Ovary (tissue), 9 donors: ENCODE results near the gene PEAK1. TPM values are rescaled to one million over a fixed set of nuclear protein-coding genes. Genes with fewer than 3 reads are reported as not detected.

Experiments used
- DNase-seq, 5 donors: peaks; one replicate each; pipeline ENCODE4 v3.0.0-alpha.2; 2019 to 2020
- H3K27ac ChIP-seq, 2 donors: fragments of 200-600 bp; one replicate each; pipeline versions ENCODE4 v1.5.1 to v1.8.0; 2019 to 2022
- H3K27me3 ChIP-seq: fragments of 200-600 bp; one replicate; pipeline ENCODE4 v1.8.0; 2022
- H3K36me3 ChIP-seq: fragments of 200-600 bp; sonication (generic); one replicate; pipeline ENCODE4 v1.5.1; 2019
- H3K4me1 ChIP-seq: one replicate; pipeline ENCODE4 v1.8.1; 2013; ENCODE audit warnings: mild to moderate bottlenecking, moderate library complexity; ENCODE audit not compliant: insufficient read depth
- H3K4me3 ChIP-seq: fragments of 200-600 bp; sonication (generic); one replicate; pipeline ENCODE4 v1.5.1; 2017
- H3K9me3 ChIP-seq, 2 donors: fragments of 200-600 bp in 1 of 2; sonication (generic) in 1 of 2; one replicate each; pipeline versions ENCODE4 v1.5.1 to v1.8.1; 2013 to 2019; ENCODE audit warnings: mild to moderate bottlenecking in 1 of 2, moderate library complexity in 1 of 2
- EP300 ChIP-seq: sonication (generic); formaldehyde crosslinking; IDR thresholded peaks from one replicate; pipeline ENCODE4 v1.6.1; 2017; ENCODE audit warnings: antibody characterized with exemption
- POLR2A ChIP-seq: fragments of 450-650 bp; IDR thresholded peaks from one replicate; pipeline ENCODE4 v1.6.1; 2017; ENCODE audit warnings: antibody characterized with exemption, mild to moderate bottlenecking, moderate library complexity
- WGBS, 3 donors: extraction: QIAGEN DNeasy Blood & Tissue Kit in 1 of 3; methylation state at CpG; one replicate each; pipeline versions ENCODE4 v1.1.5 to v1.1.7; 2013 to 2017; 5-methylcytosine and 5-hydroxymethylcytosine counted together
- intact Hi-C, 4 donors: fragments of 100-400 bp; cut with DNase I; formaldehyde crosslinking; loops; one replicate each; pipeline versions ENCODE4 v1.11.0 to v1.15.1; 2022 to 2023
- polyA plus RNA-seq, 2 donors: library from polyadenylated mRNA; stranded (reverse); fragments of 200-250 nt in 1 of 2; fragments of 350-450 nt in 1 of 2; fragmentation: Illumina TruSeq in 1 of 2; extraction: RNeasy Lipid Tissue Mini Kit (QIAGEN cat#74804) in 1 of 2; gene quantifications; one replicate each; pipeline ENCODE4 v1.2.3, GENCODE V29; 2013 to 2014
- total RNA-seq, 7 donors: library from RNA; depleted of rRNA in 2 of 7; stranded (reverse); fragments of >200 nt in 2 of 7; fragmentation: NEBNext Ultra II Directional in 3 of 7; extraction: Animal tissue kit (Norgen Biotek cat#: 25700) in 3 of 7; gene quantifications; one replicate each; pipeline versions ENCODE4 v1.1.0 to v1.2.4, GENCODE V29; 2016 to 2023
- TF ChIP-seq, protein P1 (sequence below), 3 donors: fragments of 450-650 bp in 2 of 3; fragments of 200-600 bp in 1 of 3; IDR thresholded peaks; one replicate each; pipeline versions ENCODE4 v1.5.1 to v1.8.0; 2016 to 2022; ENCODE audit warnings: antibody characterized with exemption in 3 of 3, mild to moderate bottlenecking in 1 of 3
- donor health status: DM: no; HTN: no; CAD: no; lungs with moderate emphysema.
- donor health status: DM: no; HTN: no; CAD: no.
- donor health status: Bipolar disorder and iron deficiency.
- donor health status: DM: yes; HTN: yes; CAD: no.
- donor health status: DM: no; HTN: no; CAD: no.
- donor health status: DM: yes; HTN: yes; CAD: no.

Gene PEAK1
- total and polyA plus RNA-seq, 9 donors, result 6.6 to 48.4 (median 41.4) TPM

DNA sequence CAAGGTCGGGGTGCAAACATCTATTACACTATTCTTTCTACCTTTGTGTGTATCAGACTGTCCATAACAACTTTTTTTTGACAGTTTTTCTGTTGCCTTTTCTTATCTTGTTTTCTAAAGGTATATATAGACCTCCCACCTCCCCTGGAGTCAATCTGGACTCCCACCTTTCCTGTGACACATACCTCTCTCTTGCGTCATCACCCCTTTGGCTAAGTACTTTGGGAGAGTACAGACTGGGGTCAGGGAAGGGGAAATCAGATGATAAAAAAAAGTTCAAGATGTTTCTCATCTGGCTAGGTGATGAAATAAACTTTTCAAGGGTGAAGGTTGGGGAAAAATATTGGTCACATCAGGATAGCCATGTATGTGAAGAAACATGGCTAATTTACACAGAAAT is 366.2 kb downstream of the PEAK1 start:
- intact Hi-C loops, result no loop called here
- WGBS, 3 donors, result 91 to 95% (median 94%) methylated on average over 2 of the region's 2 CpGs
- Histone ChIP-seq H3K9me3 (no peaks in the 10 kb centered on the region), H3K4me1 (peaks cover 3% of the 10 kb centered on the region), H3K27ac (no peak overlapping the region), H3K4me3 (no peak overlapping the region), H3K36me3 (no peaks in the 10 kb centered on the region), H3K27me3 (no peaks in the 10 kb centered on the region)
- TF ChIP-seq POLR2A, result no peak
- TF ChIP-seq, protein P1, sequence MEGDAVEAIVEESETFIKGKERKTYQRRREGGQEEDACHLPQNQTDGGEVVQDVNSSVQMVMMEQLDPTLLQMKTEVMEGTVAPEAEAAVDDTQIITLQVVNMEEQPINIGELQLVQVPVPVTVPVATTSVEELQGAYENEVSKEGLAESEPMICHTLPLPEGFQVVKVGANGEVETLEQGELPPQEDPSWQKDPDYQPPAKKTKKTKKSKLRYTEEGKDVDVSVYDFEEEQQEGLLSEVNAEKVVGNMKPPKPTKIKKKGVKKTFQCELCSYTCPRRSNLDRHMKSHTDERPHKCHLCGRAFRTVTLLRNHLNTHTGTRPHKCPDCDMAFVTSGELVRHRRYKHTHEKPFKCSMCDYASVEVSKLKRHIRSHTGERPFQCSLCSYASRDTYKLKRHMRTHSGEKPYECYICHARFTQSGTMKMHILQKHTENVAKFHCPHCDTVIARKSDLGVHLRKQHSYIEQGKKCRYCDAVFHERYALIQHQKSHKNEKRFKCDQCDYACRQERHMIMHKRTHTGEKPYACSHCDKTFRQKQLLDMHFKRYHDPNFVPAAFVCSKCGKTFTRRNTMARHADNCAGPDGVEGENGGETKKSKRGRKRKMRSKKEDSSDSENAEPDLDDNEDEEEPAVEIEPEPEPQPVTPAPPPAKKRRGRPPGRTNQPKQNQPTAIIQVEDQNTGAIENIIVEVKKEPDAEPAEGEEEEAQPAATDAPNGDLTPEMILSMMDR (IDR thresholded peaks at IDR 0.05), result no peak
- no peak for TF ChIP-seq EP300
- DNase-seq, result no peak

- no peak overlapping the region for H3K27ac ChIP-seq
- intact Hi-C loops, result no loop called here
- H3K4me3 ChIP-seq, result no peak overlapping the region
- TF ChIP-seq EP300, result no peak
- no peak for TF ChIP-seq POLR2A
- TF ChIP-seq, protein P1 (IDR thresholded peaks at IDR 0.05), result no peak
- H3K9me3 ChIP-seq, result no peaks in the 10 kb centered on the region
- 53 to 65% (median 64%) methylated on average over 2 of the region's 2 CpGs for WGBS, 3 donors
- H3K4me1 ChIP-seq, result peaks cover 3% of the 10 kb centered on the region
- DNase-seq, result no peak
- H3K27me3 ChIP-seq, result no peaks in the 10 kb centered on the region
- H3K36me3 ChIP-seq, result no peaks in the 10 kb centered on the region
Observed at GRCh38 chr15:77052556-77052955, 367.3 kb downstream of the PEAK1 start.

Other genes with a start within 250 kb of the PEAK1 start
- 10 to 100 TPM; 29.0 to 46.7 (median 34.9) TPM for gene HMG20A, start 784 bp upstream of the PEAK1 start, total RNA-seq
- gene HMG20A, start 784 bp upstream of the PEAK1 start, polyA plus RNA-seq, result 10 to 100 TPM; 18.2 to 53.4 TPM
- 1 to 10 TPM in 3 of 7 donors, under 1 TPM in 4; 0.36 to 4.5 (median 0.92) TPM for gene LINGO1, start 212.8 kb upstream of the PEAK1 start, total RNA-seq
- 1 to 10 TPM; 2.4 to 3.6 TPM for gene LINGO1, start 212.8 kb upstream of the PEAK1 start, polyA plus RNA-seq